WTC11 (cell line): ENCODE results near the gene RPS21. TPM values are rescaled to one million over a fixed set of nuclear protein-coding genes. Genes with fewer than 3 reads are reported as not detected.

Experiments used
- ATAC-seq: fragments of 200-7000 bp; cut with Tn5 transposase; 2 replicates; pipeline ENCODE4 v1.10.0; 2021; ENCODE audit warnings: mild to moderate bottlenecking, moderate library complexity
- CTCF ChIA-PET: fragments of 300-600 bp; sonication (Branson Sonifier 250); formaldehyde crosslinking; loops from one replicate; lab custom pipeline; 2021; ENCODE audit warnings: antibody characterized with exemption; lab: Charles Lee
- POLR2A ChIA-PET: fragments of 350-600 bp; sonication (Branson Sonifier 250); formaldehyde crosslinking; loops from one replicate; lab custom pipeline; 2021; ENCODE audit warnings: antibody characterized with exemption; lab: Charles Lee
- DNase-seq: peaks from one replicate; pipeline ENCODE4 v3.0.0; 2021; ENCODE audit warnings: low spot score
- H3K27ac Mint-ChIP-seq: 2 replicates; pipeline ENCODE4 v1.8.0; 2021; ENCODE audit warnings: mixed read lengths
- H3K27me3 Mint-ChIP-seq: 2 replicates; pipeline ENCODE4 v1.8.0; 2021; ENCODE audit warnings: low read depth, mild to moderate bottlenecking, moderate library complexity, mixed read lengths
- H3K36me3 Mint-ChIP-seq: 2 replicates; pipeline ENCODE4 v1.8.0; 2021; ENCODE audit warnings: mixed read lengths
- H3K4me1 Mint-ChIP-seq: 2 replicates; pipeline ENCODE4 v1.8.0; 2022; ENCODE audit warnings: mixed read lengths
- H3K4me3 Mint-ChIP-seq: 2 replicates; pipeline ENCODE4 v1.8.0; 2021; ENCODE audit warnings: mild to moderate bottlenecking, moderate library complexity, mixed read lengths
- H3K9me3 Mint-ChIP-seq: 2 replicates; pipeline ENCODE4 v1.8.0; 2021; ENCODE audit warnings: mixed read lengths
- NR1H2 ChIP-seq: sonication (generic); formaldehyde crosslinking; IDR thresholded peaks from 2 replicates; pipeline ENCODE4 v1.9.0; 2021; ENCODE audit warnings: mild to moderate bottlenecking, moderate library complexity, missing genetic modification reagents
- RELA ChIP-seq: sonication (generic); formaldehyde crosslinking; IDR thresholded peaks from 2 replicates; pipeline ENCODE4 v1.8.1; 2022; ENCODE audit warnings: missing genetic modification reagents, mild to moderate bottlenecking, borderline replicate concordance
- ZNF263 ChIP-seq: sonication (generic); formaldehyde crosslinking; IDR thresholded peaks from 2 replicates; pipeline ENCODE4 v1.8.1; 2022; ENCODE audit warnings: low read depth, mild to moderate bottlenecking, moderate library complexity, missing genetic modification reagents
- ZNF423 ChIP-seq: fragments of 250-450 bp; sonication (Bioruptor Pico); IDR thresholded peaks from 2 replicates; pipeline ENCODE4 v2.1.2; 2022; ENCODE audit warnings: mild to moderate bottlenecking, moderate library complexity
- total RNA-seq: library from RNA; stranded (reverse); gene quantifications from 3 replicates; pipeline ENCODE4 v1.2.3, GENCODE V29; 2021
- TF ChIP-seq, protein P1 (sequence below): sonication (generic); formaldehyde crosslinking; IDR thresholded peaks from 2 replicates; pipeline ENCODE4 v1.8.1; 2022; ENCODE audit warnings: mild to moderate bottlenecking, missing genetic modification reagents, moderate library complexity, borderline replicate concordance
- TF ChIP-seq, protein P2 (sequence below): sonication (generic); formaldehyde crosslinking; IDR thresholded peaks from 2 replicates; pipeline ENCODE4 v1.8.0; 2023; ENCODE audit warnings: missing genetic modification reagents, mild to moderate bottlenecking, borderline replicate concordance
- TF ChIP-seq, protein P3 (sequence below): fragments of 250-450 bp; sonication (Bioruptor Pico); IDR thresholded peaks from 2 replicates; pipeline ENCODE4 v2.1.2; 2022; ENCODE audit warnings: mild to moderate bottlenecking, moderate library complexity

RPS21 gene
- total RNA-seq, 1 experiment from 2014 or later = 2,016 TPM

DNA sequence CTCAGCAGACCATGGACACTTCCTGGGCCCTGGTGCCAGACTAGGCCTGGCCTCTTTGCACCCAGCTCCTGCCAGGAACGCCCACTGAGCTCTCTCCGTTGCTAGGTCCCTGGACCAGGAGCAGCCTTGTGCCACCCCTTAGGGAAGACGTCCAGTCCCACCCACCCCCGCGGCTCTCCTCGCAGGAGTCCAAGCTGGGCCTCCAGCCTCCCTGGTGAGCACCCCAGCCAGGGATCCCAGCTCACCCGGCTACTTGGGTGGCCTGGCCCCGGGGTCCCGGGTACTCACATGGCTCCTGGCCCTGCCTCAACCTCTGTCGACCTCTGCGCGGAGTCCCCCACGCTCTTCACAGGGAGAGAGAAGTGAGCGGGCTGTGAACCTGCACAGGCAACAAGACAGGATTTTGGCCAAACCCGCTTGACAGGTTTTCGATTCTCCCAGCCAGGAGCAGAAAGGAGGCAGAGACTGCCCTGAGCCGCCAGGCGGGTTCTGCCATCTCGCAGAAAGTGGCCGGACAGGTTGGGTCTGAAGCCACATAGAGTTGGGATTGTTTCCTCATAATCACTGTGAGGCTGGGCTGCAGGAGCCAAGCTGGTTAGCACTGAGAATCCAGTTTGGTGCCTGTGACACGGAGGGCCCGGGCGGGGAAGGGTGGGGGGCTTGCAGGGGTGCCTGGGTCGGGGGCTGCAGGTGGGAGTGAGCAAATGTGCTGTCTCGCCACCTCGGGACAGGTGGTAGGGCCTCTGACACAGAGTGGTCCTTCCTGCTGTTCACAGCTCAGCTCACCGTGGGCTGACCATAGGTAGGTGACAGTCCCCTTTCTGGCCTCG is 40.5 kb downstream of the RPS21 start, which contains the start of gene RBBP8NL:
TSS of gene RBBP8NL (minus strand) at position 368 of the 830 bp plus-strand sequence. CDS start 7,892 bp downstream, outside the sequence.
- Mint-ChIP-seq H3K4me1 (peaks cover 41% of the 10 kb centered on the region), H3K4me3 (no peak within 1 kb of the TSS; the same call in 1 of the 2 replicates)

DNA sequence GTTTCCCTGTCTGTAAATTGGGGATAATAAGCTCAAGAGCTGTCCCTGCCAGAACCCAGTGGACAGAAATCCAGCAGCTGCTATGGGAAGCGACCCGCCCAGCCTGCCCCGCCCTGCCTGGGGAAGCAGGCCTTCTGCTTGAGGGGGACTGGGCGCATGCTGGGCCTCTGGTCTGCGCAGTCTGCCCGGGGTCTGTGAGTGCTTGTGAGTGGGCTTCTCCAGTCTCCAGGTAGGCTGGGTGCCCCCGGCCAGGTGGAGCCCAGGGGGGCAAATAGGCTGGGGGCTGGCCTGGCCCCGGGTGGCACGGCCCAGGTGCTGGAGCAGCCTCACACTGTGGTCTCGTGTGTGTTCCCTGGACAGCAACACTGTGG is 41.1 kb downstream of the RPS21 start:
- CTCF ChIA-PET = interaction anchor here (0.9 to 3.5 kb wide), 12 partner anchors 11 to 366 kb away, joined by 3 to 27 read pairs (median 5); no protein-coding TSS in a partner anchor
- 0 out of 2 replicates have a peak, but pooled peaks have one; percentile 61 for TF ChIP-seq RELA
- TF ChIP-seq, protein P1, sequence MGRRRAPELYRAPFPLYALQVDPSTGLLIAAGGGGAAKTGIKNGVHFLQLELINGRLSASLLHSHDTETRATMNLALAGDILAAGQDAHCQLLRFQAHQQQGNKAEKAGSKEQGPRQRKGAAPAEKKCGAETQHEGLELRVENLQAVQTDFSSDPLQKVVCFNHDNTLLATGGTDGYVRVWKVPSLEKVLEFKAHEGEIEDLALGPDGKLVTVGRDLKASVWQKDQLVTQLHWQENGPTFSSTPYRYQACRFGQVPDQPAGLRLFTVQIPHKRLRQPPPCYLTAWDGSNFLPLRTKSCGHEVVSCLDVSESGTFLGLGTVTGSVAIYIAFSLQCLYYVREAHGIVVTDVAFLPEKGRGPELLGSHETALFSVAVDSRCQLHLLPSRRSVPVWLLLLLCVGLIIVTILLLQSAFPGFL (CRISPR knock-in tag) = no peak
- peaks cover 41% of the 10 kb centered on the region for H3K4me1 Mint-ChIP-seq
- no peaks in the 10 kb centered on the region for H3K9me3 Mint-ChIP-seq
- no peaks in the 10 kb centered on the region for H3K36me3 Mint-ChIP-seq
- H3K27me3 Mint-ChIP-seq = no peaks in the 10 kb centered on the region; the same call in 1 of the 2 replicates
- ATAC-seq = no peak
- no peak for DNase-seq
- no peak overlapping the region for H3K4me3 Mint-ChIP-seq
- POLR2A ChIA-PET = interaction anchor here (0.6 kb wide), 1 partner anchor 88 kb away, joined by 3 read pairs; no protein-coding TSS in a partner anchor
- no peak overlapping the region for H3K27ac Mint-ChIP-seq

More for the DNA sequence above, 40.5 kb downstream of the RPS21 start, which contains the start of gene RBBP8NL:
- POLR2A ChIA-PET = interaction anchor here (0.6 kb wide), 1 partner anchor 87 kb away, joined by 3 read pairs; no protein-coding TSS in a partner anchor
- no peak for TF ChIP-seq NR1H2
- TF ChIP-seq, protein P2, sequence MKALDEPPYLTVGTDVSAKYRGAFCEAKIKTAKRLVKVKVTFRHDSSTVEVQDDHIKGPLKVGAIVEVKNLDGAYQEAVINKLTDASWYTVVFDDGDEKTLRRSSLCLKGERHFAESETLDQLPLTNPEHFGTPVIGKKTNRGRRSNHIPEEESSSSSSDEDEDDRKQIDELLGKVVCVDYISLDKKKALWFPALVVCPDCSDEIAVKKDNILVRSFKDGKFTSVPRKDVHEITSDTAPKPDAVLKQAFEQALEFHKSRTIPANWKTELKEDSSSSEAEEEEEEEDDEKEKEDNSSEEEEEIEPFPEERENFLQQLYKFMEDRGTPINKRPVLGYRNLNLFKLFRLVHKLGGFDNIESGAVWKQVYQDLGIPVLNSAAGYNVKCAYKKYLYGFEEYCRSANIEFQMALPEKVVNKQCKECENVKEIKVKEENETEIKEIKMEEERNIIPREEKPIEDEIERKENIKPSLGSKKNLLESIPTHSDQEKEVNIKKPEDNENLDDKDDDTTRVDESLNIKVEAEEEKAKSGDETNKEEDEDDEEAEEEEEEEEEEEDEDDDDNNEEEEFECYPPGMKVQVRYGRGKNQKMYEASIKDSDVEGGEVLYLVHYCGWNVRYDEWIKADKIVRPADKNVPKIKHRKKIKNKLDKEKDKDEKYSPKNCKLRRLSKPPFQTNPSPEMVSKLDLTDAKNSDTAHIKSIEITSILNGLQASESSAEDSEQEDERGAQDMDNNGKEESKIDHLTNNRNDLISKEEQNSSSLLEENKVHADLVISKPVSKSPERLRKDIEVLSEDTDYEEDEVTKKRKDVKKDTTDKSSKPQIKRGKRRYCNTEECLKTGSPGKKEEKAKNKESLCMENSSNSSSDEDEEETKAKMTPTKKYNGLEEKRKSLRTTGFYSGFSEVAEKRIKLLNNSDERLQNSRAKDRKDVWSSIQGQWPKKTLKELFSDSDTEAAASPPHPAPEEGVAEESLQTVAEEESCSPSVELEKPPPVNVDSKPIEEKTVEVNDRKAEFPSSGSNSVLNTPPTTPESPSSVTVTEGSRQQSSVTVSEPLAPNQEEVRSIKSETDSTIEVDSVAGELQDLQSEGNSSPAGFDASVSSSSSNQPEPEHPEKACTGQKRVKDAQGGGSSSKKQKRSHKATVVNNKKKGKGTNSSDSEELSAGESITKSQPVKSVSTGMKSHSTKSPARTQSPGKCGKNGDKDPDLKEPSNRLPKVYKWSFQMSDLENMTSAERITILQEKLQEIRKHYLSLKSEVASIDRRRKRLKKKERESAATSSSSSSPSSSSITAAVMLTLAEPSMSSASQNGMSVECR = peak; percentile 3; the same call in 1 of the 2 replicates
- TF ChIP-seq ZNF423 (CRISPR knock-in tag) = peak; percentile 83
- TF ChIP-seq, all 79 proteins: peak for 2
- ATAC-seq = peak; percentile 68
- Mint-ChIP-seq H3K27me3 (no peaks in the 10 kb centered on the region; the same call in 1 of the 2 replicates), H3K36me3 (no peaks in the 10 kb centered on the region), H3K27ac (peak within 1 kb of the TSS; percentile 63), H3K9me3 (no peaks in the 10 kb centered on the region)
- CTCF ChIA-PET = interaction anchor here (0.6 to 3.5 kb wide), 18 partner anchors 11 to 367 kb away, joined by 3 to 27 read pairs (median 4); no protein-coding TSS in a partner anchor
- DNase-seq = peak; percentile 86

DNA sequence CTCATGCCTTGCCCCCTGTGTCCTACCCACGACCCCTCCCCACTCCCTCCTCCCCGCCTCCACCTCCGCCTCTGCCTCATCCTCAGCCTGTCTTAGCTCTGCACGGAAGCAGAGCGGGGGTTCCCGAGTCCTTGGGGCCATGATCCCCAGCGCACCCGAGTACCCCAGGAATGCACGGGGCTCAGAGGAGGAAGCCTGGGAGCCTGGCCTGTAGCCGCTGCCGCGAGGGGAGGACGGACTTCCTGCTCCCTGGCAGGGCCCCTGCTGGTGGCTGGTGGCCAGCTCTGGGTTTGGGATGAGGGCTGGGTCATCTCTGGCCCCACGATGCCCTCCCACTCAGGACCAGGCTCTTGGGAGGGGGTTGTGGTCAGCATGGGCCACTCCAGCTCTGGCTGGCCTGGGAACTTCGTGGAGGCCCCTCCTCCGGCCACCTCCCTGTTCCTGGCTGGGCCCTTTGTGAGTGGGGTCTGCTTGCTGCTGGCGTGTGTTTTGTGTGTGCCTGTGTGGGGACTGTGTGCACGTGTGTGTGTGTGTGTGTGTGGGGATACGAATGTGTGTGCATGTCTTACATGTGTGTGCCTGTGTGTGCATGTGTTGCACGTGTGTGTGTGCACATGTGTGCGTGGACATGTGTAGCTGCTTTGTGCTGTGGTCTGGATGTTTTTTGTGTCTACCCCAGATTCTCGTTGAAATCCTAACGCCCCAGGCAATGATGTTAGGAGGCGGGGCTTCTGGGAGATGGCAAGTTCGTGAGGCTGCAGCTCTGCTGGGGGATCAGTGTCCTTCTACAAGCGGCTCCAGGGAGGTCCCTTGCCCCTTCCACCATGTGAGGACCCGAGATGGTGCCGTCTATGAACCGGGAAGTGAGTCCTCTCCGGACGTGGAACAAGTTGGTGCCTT is 41.7 kb downstream of the RPS21 start:
- Mint-ChIP-seq H3K4me1 (peaks cover 41% of the 10 kb centered on the region), H3K36me3 (no peaks in the 10 kb centered on the region), H3K27ac (peak overlapping the region; percentile 92), H3K27me3 (no peaks in the 10 kb centered on the region; the same call in 1 of the 2 replicates), H3K4me3 (peak overlapping the region; percentile 3; the same call in 1 of the 2 replicates), H3K9me3 (no peaks in the 10 kb centered on the region)
- DNase-seq (no peak), ATAC-seq (no peak)
- POLR2A ChIA-PET = no interaction called here
- TF ChIP-seq, protein P3, sequence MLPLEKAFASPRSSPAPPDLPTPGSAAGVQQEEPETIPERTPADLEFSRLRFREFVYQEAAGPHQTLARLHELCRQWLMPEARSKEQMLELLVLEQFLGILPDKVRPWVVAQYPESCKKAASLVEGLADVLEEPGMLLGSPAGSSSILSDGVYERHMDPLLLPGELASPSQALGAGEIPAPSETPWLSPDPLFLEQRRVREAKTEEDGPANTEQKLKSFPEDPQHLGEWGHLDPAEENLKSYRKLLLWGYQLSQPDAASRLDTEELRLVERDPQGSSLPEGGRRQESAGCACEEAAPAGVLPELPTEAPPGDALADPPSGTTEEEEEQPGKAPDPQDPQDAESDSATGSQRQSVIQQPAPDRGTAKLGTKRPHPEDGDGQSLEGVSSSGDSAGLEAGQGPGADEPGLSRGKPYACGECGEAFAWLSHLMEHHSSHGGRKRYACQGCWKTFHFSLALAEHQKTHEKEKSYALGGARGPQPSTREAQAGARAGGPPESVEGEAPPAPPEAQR = no peak
- TF ChIP-seq ZNF263 = peak; percentile 63; the same call in 1 of the 2 replicates
- CTCF ChIA-PET = interaction anchor here (0.7 to 3.5 kb wide), 10 partner anchors 9 to 365 kb away, joined by 3 to 27 read pairs (median 5); no protein-coding TSS in a partner anchor
